SK-N-SH (cell line): ENCODE results near the gene ZNF211. TPM values are rescaled to one million over a fixed set of nuclear protein-coding genes. Genes with fewer than 3 reads are reported as not detected.

Experiments used
- CTCF ChIA-PET: fragments of 300-600, 350-600 bp; formaldehyde crosslinking; extraction: SDS; loops from one replicate; lab custom pipeline; 2021; lab: Yijun Ruan, JAX
- POLR2A ChIA-PET: fragments of 350-600 bp; sonication (Branson Sonifier 250); formaldehyde crosslinking; extraction: SDS; loops from one replicate; lab custom pipeline; 2020; ENCODE audit warnings: antibody characterized with exemption, inconsistent platforms; lab: Yijun Ruan, JAX
- DNase-seq: peaks from one replicate; pipeline ENCODE4 v3.0.0; 2012
- H2AFZ ChIP-seq: fragments of 200-600 bp; sonication (generic); 2 replicates; pipeline ENCODE4 v1.8.1; 2016; ENCODE audit warnings: antibody characterized with exemption, mild to moderate bottlenecking, low read depth
- H3F3A ChIP-seq: fragments of 200-600 bp; sonication (generic); replicated peaks from 2 replicates; pipeline ENCODE3; 2016; ENCODE audit warnings: antibody characterized with exemption, mild to moderate bottlenecking; ENCODE audit not compliant: insufficient read depth
- H3K27ac ChIP-seq, 2 experiments: fragments of 200-500 bp in 1 of 2; fragments of 200-600 bp in 1 of 2; sonication (Bioruptor generic) in 1 of 2; sonication (generic), shearing (Covaris generic) in 1 of 2; 2 replicates each; pipeline versions ENCODE4 v1.5.1 to v1.6.1; 2014 to 2016; ENCODE audit warnings: low read depth in 2 of 2, inconsistent platforms in 1 of 2, low read length in 1 of 2, mild to moderate bottlenecking in 1 of 2, mixed read lengths in 1 of 2
- H3K27me3 ChIP-seq: fragments of 200-600 bp; sonication (generic), shearing (Covaris generic); 2 replicates; pipeline ENCODE4 v1.6.1; 2016; ENCODE audit warnings: mixed run types; ENCODE audit not compliant: insufficient read depth
- H3K36me3 ChIP-seq, 2 experiments: fragments of 200-500 bp in 1 of 2; fragments of 200-600 bp in 1 of 2; sonication (Bioruptor generic) in 1 of 2; sonication (generic) in 1 of 2; replicated peaks in 1 of 2; 2 replicates each; pipeline versions ENCODE3 to v1.5.1; 2014 to 2016; ENCODE audit warnings: low read length in 1 of 2, mild to moderate bottlenecking in 1 of 2; ENCODE audit not compliant: insufficient read depth in 2 of 2, control insufficient read depth in 1 of 2
- H3K4me1 ChIP-seq, 2 experiments: fragments of 200-500 bp in 1 of 2; fragments of 200-600 bp in 1 of 2; sonication (Bioruptor generic) in 1 of 2; sonication (generic), shearing (Covaris generic) in 1 of 2; 2 replicates each; pipeline versions ENCODE4 v1.5.1 to v1.6.1; 2014 to 2016; ENCODE audit warnings: low read depth in 1 of 2, low read length in 1 of 2, mixed run types in 1 of 2; ENCODE audit not compliant: insufficient read depth in 2 of 2, control insufficient read depth in 1 of 2
- H3K4me2 ChIP-seq: fragments of 200-600 bp; sonication (generic), shearing (Covaris generic); 2 replicates; pipeline ENCODE4 v1.6.1; 2017; ENCODE audit warnings: mixed run types
- H3K4me3 ChIP-seq, 2 experiments: fragments of 200-500 bp in 1 of 2; fragments of 200-600 bp in 1 of 2; sonication (Bioruptor generic) in 1 of 2; sonication (generic), shearing (Covaris generic) in 1 of 2; 2 replicates each; pipeline versions ENCODE4 v1.5.1 to v1.8.1; 2014 to 2016; ENCODE audit warnings: low read depth in 2 of 2, inconsistent platforms in 1 of 2, low read length in 1 of 2, mild to moderate bottlenecking in 1 of 2, mixed read lengths in 1 of 2, moderate library complexity in 1 of 2
- H3K79me2 ChIP-seq: fragments of 200-600 bp; sonication (generic); 2 replicates; pipeline ENCODE4 v1.8.1; 2017; ENCODE audit warnings: mild to moderate bottlenecking; ENCODE audit not compliant: insufficient read depth
- H3K9ac ChIP-seq: fragments of 200-600 bp; sonication (generic); 2 replicates; pipeline ENCODE4 v1.6.1; 2017; ENCODE audit warnings: mixed run types
- H3K9me2 ChIP-seq: fragments of 200-600 bp; sonication (generic); 2 replicates; pipeline ENCODE4 v1.6.1; 2017; ENCODE audit warnings: mixed run types
- H3K9me3 ChIP-seq: fragments of 200-600 bp; sonication (generic); 2 replicates; pipeline ENCODE4 v1.6.1; 2017; ENCODE audit warnings: mixed run types, mild to moderate bottlenecking, moderate library complexity
- H4K20me1 ChIP-seq: fragments of 200-600 bp; sonication (generic); 2 replicates; pipeline ENCODE4 v1.6.1; 2017; ENCODE audit warnings: mild to moderate bottlenecking, mixed run types; ENCODE audit not compliant: insufficient read depth
- CTCF ChIP-seq: fragments of 200-600 bp; sonication (generic); IDR thresholded peaks from 2 replicates; pipeline ENCODE4 v1.6.1; 2017; ENCODE audit warnings: antibody characterized with exemption, mild to moderate bottlenecking, moderate library complexity
- ELF1 ChIP-seq: IDR thresholded peaks from 2 replicates; pipeline ENCODE4 v1.4.0; 2012
- EP300 ChIP-seq, 2 experiments: IDR thresholded peaks; 2 replicates each; pipeline versions ENCODE4 v1.4.0 to v1.6.1; 2012; ENCODE audit warnings: borderline replicate concordance in 1 of 2, low read depth in 1 of 2, low read length in 1 of 2
- EZH2phosphoT487 ChIP-seq: fragments of 200-600 bp; sonication (generic); IDR thresholded peaks from 2 replicates; pipeline ENCODE4 v1.6.1; 2017; ENCODE audit warnings: low read depth, mixed run types, mild to moderate bottlenecking, antibody characterized with exemption, moderate library complexity, borderline replicate concordance
- FOSL2 ChIP-seq: IDR thresholded peaks from 2 replicates; pipeline ENCODE4 v1.4.0; 2012; ENCODE audit warnings: low read depth, mild to moderate bottlenecking, moderate library complexity, borderline replicate concordance
- FOXJ3 ChIP-seq: sonication (generic); formaldehyde crosslinking; IDR thresholded peaks from 2 replicates; pipeline ENCODE4 v1.5.1; 2020; ENCODE audit warnings: mild to moderate bottlenecking, missing genetic modification reagents
- FOXM1 ChIP-seq: IDR thresholded peaks from 2 replicates; pipeline ENCODE4 v1.4.0; 2012; ENCODE audit warnings: low read depth, mild to moderate bottlenecking
- GABPA ChIP-seq: IDR thresholded peaks from 2 replicates; pipeline ENCODE4 v1.4.0; 2012; ENCODE audit warnings: low read depth, mild to moderate bottlenecking
- JUND ChIP-seq: IDR thresholded peaks from 2 replicates; pipeline ENCODE4 v1.4.0; 2012
- MEF2A ChIP-seq: IDR thresholded peaks from 2 replicates; pipeline ENCODE4 v1.4.0; 2012; ENCODE audit warnings: low read depth, borderline replicate concordance
- PBX3 ChIP-seq: IDR thresholded peaks from 2 replicates; pipeline ENCODE4; 2012
- RAD21 ChIP-seq: IDR thresholded peaks from 2 replicates; pipeline ENCODE4 v1.6.1; 2012; ENCODE audit warnings: mild to moderate bottlenecking, low read length
- REST ChIP-seq: IDR thresholded peaks from 2 replicates; pipeline ENCODE4 v1.6.1; 2012; ENCODE audit warnings: mild to moderate bottlenecking, low read depth, low read length, moderate library complexity
- RXRA ChIP-seq: IDR thresholded peaks from 2 replicates; pipeline ENCODE4 v1.4.0; 2012; ENCODE audit warnings: low read depth, mild to moderate bottlenecking, borderline replicate concordance
- SMC3 ChIP-seq: IDR thresholded peaks from 2 replicates; pipeline ENCODE4 v1.6.1; 2012; ENCODE audit warnings: low read depth, low read length, improper control_type of control experiment
- TAF1 ChIP-seq: IDR thresholded peaks from 2 replicates; pipeline ENCODE4 v1.6.1; 2012; ENCODE audit warnings: low read depth, mild to moderate bottlenecking, low read length, moderate library complexity, borderline replicate concordance
- TEAD4 ChIP-seq: IDR thresholded peaks from 2 replicates; pipeline ENCODE4 v1.4.0; 2012; ENCODE audit warnings: mild to moderate bottlenecking, borderline replicate concordance; ENCODE audit not compliant: insufficient read depth
- USF1 ChIP-seq: IDR thresholded peaks from 2 replicates; pipeline ENCODE4 v1.4.0; 2012; ENCODE audit warnings: low read depth, borderline replicate concordance
- YY1 ChIP-seq: IDR thresholded peaks from 2 replicates; pipeline ENCODE4 v1.4.0; 2012; ENCODE audit warnings: low read depth, mild to moderate bottlenecking
- ZBTB33 ChIP-seq: IDR thresholded peaks from 2 replicates; pipeline ENCODE4 v1.4.0; 2012; ENCODE audit warnings: low read depth, borderline replicate concordance
- polyA plus RNA-seq, 3 experiments: library from polyadenylated mRNA; depleted of rRNA; stranded (reverse); fragments of >200 nt; gene quantifications; 2 replicates each; pipeline ENCODE4 v1.2.3, GENCODE V29; 2012

Gene ZNF211
- polyA plus RNA-seq, 1 of the 3 experiments (the other 2 are of a cell fraction): 8.6 TPM

GRCh38 chr19:57623091-57623490 lies 9.9 kb upstream of the ZNF211 start:
- peaks cover 30% of the 10 kb centered on the region for H3K9me3 ChIP-seq
- H2AFZ ChIP-seq: no peak overlapping the region
- no peaks in the 10 kb centered on the region for H4K20me1 ChIP-seq
- TF ChIP-seq MEF2A (no peak), RAD21 (no peak), EP300 (IDR thresholded peaks at IDR 0.05; ENCODE audit: borderline replicate concordance in 1 of 2, low read depth in 1 of 2, low read length in 1 of 2) (no peak), EZH2phosphoT487 (no peak), FOSL2 (no peak), TEAD4 (no peak), USF1 (no peak), GABPA (no peak), JUND (no peak), PBX3 (no peak), ELF1 (no peak), RXRA (no peak), CTCF (no peak), ZBTB33 (no peak), TAF1 (no peak), FOXJ3 (no peak), SMC3 (no peak), FOXM1 (no peak), YY1 (no peak), REST (no peak)
- DNase-seq: no peak
- no peak overlapping the region for H3K27ac ChIP-seq
- no peak overlapping the region for H3K9ac ChIP-seq
- no peaks in the 10 kb centered on the region for H3K9me2 ChIP-seq
- peaks cover 15% of the 10 kb centered on the region for H3F3A ChIP-seq
- no peak overlapping the region for H3K4me2 ChIP-seq
- no peaks in the 10 kb centered on the region for H3K27me3 ChIP-seq
- H3K79me2 ChIP-seq: peaks cover 54% of the 10 kb centered on the region
- H3K4me3 ChIP-seq: no peak overlapping the region
- peaks cover 60 to 83% of the 10 kb centered on the region in 2 experiments for H3K36me3 ChIP-seq
- CTCF ChIA-PET: no interaction called here
- H3K4me1 ChIP-seq: no peaks in the 10 kb centered on the region
- POLR2A ChIA-PET: no interaction called here
